Nephron (organoid): ENCODE data around the gene GTF2H4.
"Not testable (repeated sequence)": the region's sequence is repeated elsewhere in the genome, so short reads cannot be mapped to it uniquely, and the experiment has no call there.

Source experiments
- H3K27ac Mint-ChIP-seq, 3 experiments: 2 replicates each; pipeline ENCODE4 v1.8.0; 2020; ENCODE audit warnings: mixed read lengths in 3 of 3, mild to moderate bottlenecking in 2 of 3, moderate library complexity in 1 of 3
- H3K27me3 Mint-ChIP-seq: 2 replicates; pipeline ENCODE4 v1.8.0; 2021; ENCODE audit warnings: low read depth, mild to moderate bottlenecking, moderate library complexity, mixed read lengths
- H3K36me3 Mint-ChIP-seq: 2 replicates; pipeline ENCODE4 v1.8.0; 2020; ENCODE audit warnings: low read depth, mixed read lengths
- H3K4me1 Mint-ChIP-seq: 2 replicates; pipeline ENCODE4 v1.8.0; 2020; ENCODE audit warnings: mixed read lengths
- H3K4me3 Mint-ChIP-seq, 3 experiments: 2 replicates each; pipeline ENCODE4 v1.8.0; 2020; ENCODE audit warnings: mild to moderate bottlenecking in 3 of 3, mixed read lengths in 3 of 3, moderate library complexity in 2 of 3
- H3K9me3 Mint-ChIP-seq: 2 replicates; pipeline ENCODE4 v1.8.0; 2020; ENCODE audit warnings: mixed read lengths
- TF ChIP-seq, protein P1 (sequence below), 3 experiments: fragments of 200-600 bp; sonication (generic); IDR thresholded peaks; one replicate each; pipeline ENCODE4 v1.5.0; 2021; ENCODE audit warnings: antibody characterized with exemption in 3 of 3; ENCODE audit not compliant: unreplicated experiment in 3 of 3

The GTF2H4 gene

GRCh38 chr6:30870546-30870945 lies 37.5 kb upstream of the GTF2H4 start:
- H3K4me1 Mint-ChIP-seq = peaks cover 4% of the 10 kb centered on the region
- TF ChIP-seq, protein P1, sequence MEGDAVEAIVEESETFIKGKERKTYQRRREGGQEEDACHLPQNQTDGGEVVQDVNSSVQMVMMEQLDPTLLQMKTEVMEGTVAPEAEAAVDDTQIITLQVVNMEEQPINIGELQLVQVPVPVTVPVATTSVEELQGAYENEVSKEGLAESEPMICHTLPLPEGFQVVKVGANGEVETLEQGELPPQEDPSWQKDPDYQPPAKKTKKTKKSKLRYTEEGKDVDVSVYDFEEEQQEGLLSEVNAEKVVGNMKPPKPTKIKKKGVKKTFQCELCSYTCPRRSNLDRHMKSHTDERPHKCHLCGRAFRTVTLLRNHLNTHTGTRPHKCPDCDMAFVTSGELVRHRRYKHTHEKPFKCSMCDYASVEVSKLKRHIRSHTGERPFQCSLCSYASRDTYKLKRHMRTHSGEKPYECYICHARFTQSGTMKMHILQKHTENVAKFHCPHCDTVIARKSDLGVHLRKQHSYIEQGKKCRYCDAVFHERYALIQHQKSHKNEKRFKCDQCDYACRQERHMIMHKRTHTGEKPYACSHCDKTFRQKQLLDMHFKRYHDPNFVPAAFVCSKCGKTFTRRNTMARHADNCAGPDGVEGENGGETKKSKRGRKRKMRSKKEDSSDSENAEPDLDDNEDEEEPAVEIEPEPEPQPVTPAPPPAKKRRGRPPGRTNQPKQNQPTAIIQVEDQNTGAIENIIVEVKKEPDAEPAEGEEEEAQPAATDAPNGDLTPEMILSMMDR (IDR thresholded peaks at IDR 0.05; ENCODE audit: unreplicated experiment in 3 of 3) = no peak
- H3K27me3 Mint-ChIP-seq = no peaks in the 10 kb centered on the region
- peaks cover 45% of the 10 kb centered on the region for H3K9me3 Mint-ChIP-seq
- no peak overlapping the region for H3K4me3 Mint-ChIP-seq
- H3K27ac Mint-ChIP-seq = no peak overlapping the region
- peaks cover 17% of the 10 kb centered on the region for H3K36me3 Mint-ChIP-seq

GRCh38 chr6:30871592-30872183 lies 36.3 kb upstream of the GTF2H4 start:
- peaks cover 14% of the 10 kb centered on the region for H3K4me1 Mint-ChIP-seq
- no peak overlapping the region for H3K4me3 Mint-ChIP-seq
- TF ChIP-seq, protein P1 (IDR thresholded peaks at IDR 0.05; ENCODE audit: unreplicated experiment in 3 of 3) = no peak
- H3K36me3 Mint-ChIP-seq = peaks cover 17% of the 10 kb centered on the region
- H3K27ac Mint-ChIP-seq = no peak overlapping the region
- peaks cover 45% of the 10 kb centered on the region for H3K9me3 Mint-ChIP-seq
- no peaks in the 10 kb centered on the region for H3K27me3 Mint-ChIP-seq

DNA sequence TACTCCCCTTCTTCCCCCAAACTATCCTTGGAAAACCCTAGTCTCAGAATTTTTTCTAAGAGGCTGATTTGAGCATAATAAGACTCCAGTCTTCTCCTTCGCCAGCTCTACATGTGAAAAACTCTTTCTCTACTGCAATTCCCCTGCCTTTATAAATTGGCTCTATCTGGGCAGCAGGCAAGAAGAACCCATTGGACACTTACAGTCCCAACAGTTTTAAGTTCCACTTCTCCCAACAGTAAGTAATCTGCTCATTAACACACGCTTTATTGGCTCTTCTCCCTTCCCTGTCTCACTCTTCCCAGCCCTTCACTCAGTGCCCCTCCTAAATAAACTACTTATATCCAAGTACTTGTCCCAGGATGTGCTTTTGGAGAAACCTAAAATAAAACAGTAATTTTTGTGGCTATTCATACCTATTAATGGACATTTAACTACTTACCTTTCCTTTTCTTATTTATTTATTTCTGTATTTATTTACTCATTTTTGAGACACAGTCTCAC lies 34.8 kb upstream of the GTF2H4 start:
- TF ChIP-seq, protein P1 (IDR thresholded peaks at IDR 0.05; ENCODE audit: unreplicated experiment in 3 of 3) = no peak
- Mint-ChIP-seq H3K27ac (no peak overlapping the region), H3K4me3 (no peak overlapping the region), H3K4me1 (peaks cover 25% of the 10 kb centered on the region), H3K9me3 (peaks cover 42% of the 10 kb centered on the region), H3K27me3 (no peaks in the 10 kb centered on the region), H3K36me3 (peaks cover 17% of the 10 kb centered on the region)

GRCh38 chr6:30873795-30874194 lies 34.2 kb upstream of the GTF2H4 start:
- not testable (repeated sequence) for H3K27me3 Mint-ChIP-seq, H3K4me3 Mint-ChIP-seq, H3K27ac Mint-ChIP-seq
- peaks cover 17% of the 10 kb centered on the region for H3K36me3 Mint-ChIP-seq
- peaks cover 32% of the 10 kb centered on the region for H3K4me1 Mint-ChIP-seq
- peaks cover 38% of the 10 kb centered on the region for H3K9me3 Mint-ChIP-seq

GRCh38 chr6:30875244-30876038 lies 32.6 kb upstream of the GTF2H4 start:
- Mint-ChIP-seq H3K36me3 (peaks cover 17% of the 10 kb centered on the region), H3K4me3 (no peak overlapping the region), H3K27ac (peak overlapping the region in 2 of 3 experiments; percentile 26 to 66), H3K27me3 (no peaks in the 10 kb centered on the region), H3K4me1 (peaks cover 43% of the 10 kb centered on the region), H3K9me3 (peaks cover 26% of the 10 kb centered on the region)
- TF ChIP-seq, protein P1 (IDR thresholded peaks at IDR 0.05; ENCODE audit: unreplicated experiment in 3 of 3) = no peak

DNA sequence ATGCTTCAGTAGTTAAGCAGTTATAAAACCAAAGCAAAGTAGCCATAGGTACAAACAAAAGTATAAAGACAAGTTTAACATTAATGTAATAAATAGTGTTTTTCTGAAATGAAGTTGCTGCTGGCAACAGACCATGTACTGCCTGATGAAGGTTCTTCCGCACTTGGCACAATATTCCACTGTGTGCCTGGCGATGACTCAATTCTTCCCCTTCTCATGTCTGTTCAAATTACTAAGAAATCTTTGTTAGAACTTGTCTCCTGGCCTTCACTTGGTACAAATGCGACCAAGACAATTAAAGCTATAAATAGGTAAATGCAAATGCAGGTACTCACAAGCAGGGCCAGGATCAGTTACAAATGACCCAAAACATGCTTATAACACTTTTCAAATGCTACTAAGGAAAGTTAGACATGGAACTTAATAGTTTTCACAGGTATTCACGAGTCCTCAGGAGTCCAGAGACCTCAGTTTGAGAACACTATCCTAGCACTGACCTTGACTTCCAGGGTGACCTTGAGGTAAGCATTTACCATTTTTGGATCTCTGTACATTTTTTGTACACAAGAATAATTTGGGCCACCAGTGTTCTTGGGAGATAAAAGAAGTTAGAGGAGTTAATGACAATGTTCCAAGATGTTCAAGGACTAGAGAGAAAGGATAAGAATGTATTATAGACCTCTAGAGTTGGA lies 31.8 kb upstream of the GTF2H4 start:
- Mint-ChIP-seq H3K27me3 (no peaks in the 10 kb centered on the region), H3K4me3 (peak overlapping the region in 1 of 3 experiments; percentile 20), H3K27ac (peak overlapping the region in 2 of 3 experiments; percentile 61 to 66), H3K4me1 (peaks cover 49% of the 10 kb centered on the region), H3K36me3 (peaks cover 13% of the 10 kb centered on the region), H3K9me3 (peaks cover 20% of the 10 kb centered on the region)
- TF ChIP-seq, protein P1 (IDR thresholded peaks at IDR 0.05; ENCODE audit: unreplicated experiment in 3 of 3) = no peak
